Measurements from ENCODE around the gene OR2A7. TPM values are rescaled to one million over a fixed set of nuclear protein-coding genes. Genes with fewer than 3 reads are reported as not detected.
"Not testable (repeated sequence)": the region's sequence is repeated elsewhere in the genome, so short reads cannot be mapped to it uniquely, and the experiment has no call there.

OR2A7 gene
- total RNA-seq, 1 donor from 2014 or later: 2.6 TPM

DNA sequence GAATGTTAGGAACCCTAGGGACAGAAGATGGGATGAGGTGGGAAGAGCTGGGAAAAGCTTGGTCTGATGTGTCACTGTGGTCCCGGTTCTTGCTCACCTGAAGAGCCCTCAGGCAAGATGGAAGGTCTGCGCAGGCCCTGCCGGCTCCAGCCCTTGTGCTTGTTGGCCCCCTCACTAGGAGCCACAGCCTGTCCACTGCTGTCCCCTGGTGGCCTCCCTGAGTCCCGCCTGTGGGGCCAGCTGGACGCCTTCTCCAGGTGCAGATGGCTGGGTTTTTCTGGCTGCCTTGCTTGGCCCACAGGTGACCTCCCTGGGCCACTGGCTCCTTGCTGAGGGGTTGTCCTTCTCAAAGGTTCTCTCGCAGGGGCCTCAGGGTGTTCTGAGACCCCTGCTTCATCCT, 19.1 kb upstream of the OR2A7 start:
- H3K36me3 Mint-ChIP-seq (ENCODE audit: low read depth, unreplicated experiment); H3K9me3 Mint-ChIP-seq (ENCODE audit: unreplicated experiment); DNase-seq (ENCODE audit: low spot score); H3K4me1 Mint-ChIP-seq (ENCODE audit: unreplicated experiment); H3K27me3 Mint-ChIP-seq (ENCODE audit: unreplicated experiment); H3K4me3 Mint-ChIP-seq (ENCODE audit: unreplicated experiment); H3K27ac Mint-ChIP-seq (ENCODE audit: unreplicated experiment): not testable (repeated sequence)

DNA sequence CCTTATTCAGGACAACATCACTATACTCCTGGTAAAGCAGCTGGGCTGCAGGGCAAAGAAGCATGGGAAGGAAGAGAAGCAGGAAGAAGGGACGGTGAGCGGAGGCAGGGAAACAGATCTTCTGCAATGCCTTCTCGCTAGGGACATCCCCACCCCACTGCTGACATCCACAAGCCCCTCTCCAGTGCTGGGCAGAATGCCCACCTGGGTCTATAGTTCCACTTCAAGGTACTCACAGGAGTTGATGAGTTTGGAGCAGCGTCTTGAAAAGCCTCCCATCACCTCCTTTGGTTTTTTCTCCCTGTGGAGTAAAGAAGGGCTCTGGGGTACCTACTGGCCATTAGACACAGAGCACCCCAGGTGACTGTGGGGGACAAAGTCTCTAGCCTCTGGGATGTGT, 17.9 kb upstream of the OR2A7 start:
- H3K4me1 Mint-ChIP-seq (ENCODE audit: unreplicated experiment); H3K9me3 Mint-ChIP-seq (ENCODE audit: unreplicated experiment); H3K27me3 Mint-ChIP-seq (ENCODE audit: unreplicated experiment); H3K4me3 Mint-ChIP-seq (ENCODE audit: unreplicated experiment); DNase-seq (ENCODE audit: low spot score); H3K36me3 Mint-ChIP-seq (ENCODE audit: low read depth, unreplicated experiment); H3K27ac Mint-ChIP-seq (ENCODE audit: unreplicated experiment): not testable (repeated sequence)

DNA sequence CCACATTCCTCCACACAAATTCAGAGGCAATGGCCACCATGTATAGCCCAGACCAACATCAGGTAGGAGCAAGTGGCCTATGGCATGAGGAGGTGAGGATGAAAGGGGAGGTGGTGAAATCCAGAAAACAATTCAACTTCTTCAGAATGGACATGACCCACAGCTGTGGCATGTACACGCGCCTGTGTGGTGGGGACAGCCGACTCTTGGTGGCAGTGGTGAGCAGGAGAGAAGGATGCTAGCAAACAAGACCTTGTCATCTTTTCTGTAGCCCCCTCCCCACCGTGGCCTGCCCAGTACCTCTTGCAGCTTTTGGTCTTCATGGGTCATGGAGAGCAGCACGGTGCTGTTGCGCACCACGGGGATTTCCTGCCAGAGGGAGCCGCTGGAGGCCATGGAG, 17.4 kb upstream of the OR2A7 start:
- not testable (repeated sequence) for DNase-seq (ENCODE audit: low spot score); H3K36me3 Mint-ChIP-seq (ENCODE audit: low read depth, unreplicated experiment); H3K4me3 Mint-ChIP-seq (ENCODE audit: unreplicated experiment); H3K4me1 Mint-ChIP-seq (ENCODE audit: unreplicated experiment); H3K27ac Mint-ChIP-seq (ENCODE audit: unreplicated experiment); H3K27me3 Mint-ChIP-seq (ENCODE audit: unreplicated experiment); H3K9me3 Mint-ChIP-seq (ENCODE audit: unreplicated experiment)

GRCh38 chr7:144280010-144280409, 15.4 kb upstream of the OR2A7 start:
- H3K4me1 Mint-ChIP-seq (ENCODE audit: unreplicated experiment); DNase-seq (ENCODE audit: low spot score); H3K27me3 Mint-ChIP-seq (ENCODE audit: unreplicated experiment); H3K36me3 Mint-ChIP-seq (ENCODE audit: low read depth, unreplicated experiment); H3K9me3 Mint-ChIP-seq (ENCODE audit: unreplicated experiment); H3K27ac Mint-ChIP-seq (ENCODE audit: unreplicated experiment); H3K4me3 Mint-ChIP-seq (ENCODE audit: unreplicated experiment): not testable (repeated sequence)

- H3K4me1 Mint-ChIP-seq (ENCODE audit: unreplicated experiment); H3K27me3 Mint-ChIP-seq (ENCODE audit: unreplicated experiment): not testable (repeated sequence)
These were observed 10.7 kb upstream of the OR2A7 start for GRCh38 chr7:144275281-144275680.

DNA sequence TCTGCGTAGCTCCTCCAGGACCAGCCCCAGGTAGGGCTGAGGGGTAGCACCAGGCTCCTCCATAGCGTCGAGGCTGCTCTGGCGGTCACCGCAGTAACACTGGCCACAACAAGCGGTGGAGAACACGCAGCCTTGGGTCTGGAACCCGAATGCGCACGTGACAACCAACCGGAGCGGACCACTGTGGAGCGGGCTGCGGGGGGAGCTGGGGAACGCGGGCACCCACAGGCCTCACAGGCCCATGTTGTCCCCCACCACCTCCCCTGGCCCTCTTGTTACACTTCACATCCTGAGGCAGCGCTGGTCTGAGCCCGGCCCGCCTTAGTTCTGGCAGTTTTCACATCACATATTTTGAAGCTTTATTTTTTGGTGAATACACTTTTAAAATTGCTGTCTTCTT, 4.6 kb upstream of the OR2A7 start, which contains the start of gene CTAGE8:
Gene CTAGE8, minus strand, starts transcription at position 101 of the 400 bp plus-strand sequence. Its CDS starts 38 bp downstream, at position 63.
- H3K4me1 Mint-ChIP-seq (ENCODE audit: unreplicated experiment); H3K9me3 Mint-ChIP-seq (ENCODE audit: unreplicated experiment); H3K4me3 Mint-ChIP-seq (ENCODE audit: unreplicated experiment); H3K27me3 Mint-ChIP-seq (ENCODE audit: unreplicated experiment); H3K27ac Mint-ChIP-seq (ENCODE audit: unreplicated experiment); DNase-seq (ENCODE audit: low spot score); H3K36me3 Mint-ChIP-seq (ENCODE audit: low read depth, unreplicated experiment): not testable (repeated sequence)

More at GRCh38 chr7:144275281-144275680, 10.7 kb upstream of the OR2A7 start:
- H3K4me3 Mint-ChIP-seq (ENCODE audit: unreplicated experiment); H3K9me3 Mint-ChIP-seq (ENCODE audit: unreplicated experiment); H3K27ac Mint-ChIP-seq (ENCODE audit: unreplicated experiment); DNase-seq (ENCODE audit: low spot score); H3K36me3 Mint-ChIP-seq (ENCODE audit: low read depth, unreplicated experiment): not testable (repeated sequence)

GRCh38 chr7:144262128-144262527, 2.5 kb downstream of the OR2A7 start:
- not testable (repeated sequence) for H3K27me3 Mint-ChIP-seq (ENCODE audit: unreplicated experiment); H3K9me3 Mint-ChIP-seq (ENCODE audit: unreplicated experiment); H3K4me3 Mint-ChIP-seq (ENCODE audit: unreplicated experiment); DNase-seq (ENCODE audit: low spot score); H3K4me1 Mint-ChIP-seq (ENCODE audit: unreplicated experiment); H3K27ac Mint-ChIP-seq (ENCODE audit: unreplicated experiment); H3K36me3 Mint-ChIP-seq (ENCODE audit: low read depth, unreplicated experiment)

GRCh38 chr7:144259067-144259466, 5.5 kb downstream of the OR2A7 start:
- H3K4me1 Mint-ChIP-seq (ENCODE audit: unreplicated experiment): peaks cover 12% of the 10 kb centered on the region
- DNase-seq (ENCODE audit: low spot score); H3K36me3 Mint-ChIP-seq (ENCODE audit: low read depth, unreplicated experiment); H3K9me3 Mint-ChIP-seq (ENCODE audit: unreplicated experiment); H3K4me3 Mint-ChIP-seq (ENCODE audit: unreplicated experiment); H3K27me3 Mint-ChIP-seq (ENCODE audit: unreplicated experiment); H3K27ac Mint-ChIP-seq (ENCODE audit: unreplicated experiment): not testable (repeated sequence)

GRCh38 chr7:144256112-144256511, 8.5 kb downstream of the OR2A7 start:
- no peak overlapping the region for H3K4me3 Mint-ChIP-seq (ENCODE audit: unreplicated experiment)
- H3K9me3 Mint-ChIP-seq (ENCODE audit: unreplicated experiment): no peaks in the 10 kb centered on the region
- TF ChIP-seq CTCF (IDR thresholded peaks at IDR 0.05; ENCODE audit: unreplicated experiment): no peak
- H3K27ac Mint-ChIP-seq (ENCODE audit: unreplicated experiment): peak overlapping the region; percentile 83
- peaks cover 12% of the 10 kb centered on the region for H3K4me1 Mint-ChIP-seq (ENCODE audit: unreplicated experiment)
- no peak for DNase-seq (ENCODE audit: low spot score)
- no peaks in the 10 kb centered on the region for H3K36me3 Mint-ChIP-seq (ENCODE audit: low read depth, unreplicated experiment)
- peaks cover 3% of the 10 kb centered on the region for H3K27me3 Mint-ChIP-seq (ENCODE audit: unreplicated experiment)

Measured in endothelial cell (in vitro differentiated cells).